Transverse colon (tissue), 4 donors: ENCODE data around the gene TPP1. TPM values are rescaled to one million over a fixed set of nuclear protein-coding genes. Genes with fewer than 3 reads are reported as not detected.

Experiments used
- DNase-seq: peaks from one replicate; pipeline ENCODE4 v3.0.0-alpha.2; 2019
- H3K27ac ChIP-seq, 4 donors: fragments of 200-600 bp; sonication (generic); 2 replicates each; pipeline ENCODE4 v1.5.1; 2016 to 2018; ENCODE audit warnings: inconsistent platforms in 4 of 4
- H3K27me3 ChIP-seq: fragments of 200-600 bp; sonication (generic); 2 replicates; pipeline ENCODE4 v1.5.1; 2017; ENCODE audit warnings: inconsistent platforms
- H3K36me3 ChIP-seq, 4 donors: fragments of 200-600 bp; sonication (generic); 2 replicates each; pipeline ENCODE4 v1.5.1; 2017 to 2019; ENCODE audit warnings: inconsistent platforms in 4 of 4
- H3K4me1 ChIP-seq, 4 donors: fragments of 200-600 bp; sonication (generic); 2 replicates each; pipeline ENCODE4 v1.5.1; 2017 to 2020; ENCODE audit warnings: inconsistent platforms in 4 of 4
- H3K4me3 ChIP-seq, 4 donors: fragments of 200-600 bp; sonication (generic); 1 replicate in 1 of 4; 2 replicates in 3 of 4; pipeline versions ENCODE4 v1.5.1 to v1.6.1; 2017 to 2019; ENCODE audit warnings: inconsistent platforms in 4 of 4
- H3K9me3 ChIP-seq, 2 donors: fragments of 200-600 bp; sonication (generic); 2 replicates each; pipeline ENCODE4 v1.5.1; 2017 to 2019; ENCODE audit warnings: inconsistent platforms in 2 of 2
- EP300 ChIP-seq: sonication (generic); formaldehyde crosslinking; IDR thresholded peaks from one replicate; pipeline ENCODE4 v1.6.1; 2017; ENCODE audit warnings: antibody characterized with exemption, low read depth
- POLR2A ChIP-seq: fragments of 450-650 bp; IDR thresholded peaks from one replicate; pipeline ENCODE4 v1.6.1; 2016; ENCODE audit warnings: antibody characterized with exemption, mild to moderate bottlenecking, moderate library complexity
- POLR2AphosphoS5 ChIP-seq, 3 donors: sonication (generic); formaldehyde crosslinking; IDR thresholded peaks; one replicate each; pipeline ENCODE4 v1.6.1; 2016; ENCODE audit warnings: antibody characterized with exemption in 3 of 3
- WGBS, 2 donors: methylation state at CpG; one replicate each; pipeline ENCODE4 v1.1.5; 2018; ENCODE audit warnings: low coverage in 1 of 2; 5-methylcytosine and 5-hydroxymethylcytosine counted together
- in situ Hi-C, 4 donors: fragments of 200-750 bp; cut with MboI; loops; one replicate each; pipeline versions ENCODE4 v1.15.0 to v1.15.1; 2017; ENCODE audit warnings: low sequenced_read_pairs in 3 of 4, low pct_ligation_motif_present in 1 of 4, low pct_unique_long_range_greater_than_20kb in 1 of 4
- intact Hi-C: fragments of 100-400 bp; cut with DNase I; formaldehyde crosslinking; loops from one replicate; pipeline ENCODE4 v1.15.1; 2023; ENCODE audit warnings: low total_unique reads
- total RNA-seq, 4 donors: library from RNA; depleted of rRNA; stranded (reverse); fragments of >200 nt; gene quantifications; one replicate each; pipeline ENCODE4 v1.1.0, GENCODE V29; 2016
- TF ChIP-seq, protein P1 (sequence below), 5 experiments: fragments of 200-600 bp in 3 of 5; fragments of 450-650 bp in 2 of 5; sonication (generic) in 3 of 5; IDR thresholded peaks; 1 replicate in 2 of 5; 2 replicates in 3 of 5; pipeline ENCODE4 v1.5.1; 2016 to 2017; ENCODE audit warnings: antibody characterized with exemption in 5 of 5, inconsistent platforms in 3 of 5, mild to moderate bottlenecking in 2 of 5, moderate library complexity in 1 of 5

TPP1 gene
- total RNA-seq, 4 donors from 2014 or later = 64.0 to 114 (median 74.0) TPM

DNA sequence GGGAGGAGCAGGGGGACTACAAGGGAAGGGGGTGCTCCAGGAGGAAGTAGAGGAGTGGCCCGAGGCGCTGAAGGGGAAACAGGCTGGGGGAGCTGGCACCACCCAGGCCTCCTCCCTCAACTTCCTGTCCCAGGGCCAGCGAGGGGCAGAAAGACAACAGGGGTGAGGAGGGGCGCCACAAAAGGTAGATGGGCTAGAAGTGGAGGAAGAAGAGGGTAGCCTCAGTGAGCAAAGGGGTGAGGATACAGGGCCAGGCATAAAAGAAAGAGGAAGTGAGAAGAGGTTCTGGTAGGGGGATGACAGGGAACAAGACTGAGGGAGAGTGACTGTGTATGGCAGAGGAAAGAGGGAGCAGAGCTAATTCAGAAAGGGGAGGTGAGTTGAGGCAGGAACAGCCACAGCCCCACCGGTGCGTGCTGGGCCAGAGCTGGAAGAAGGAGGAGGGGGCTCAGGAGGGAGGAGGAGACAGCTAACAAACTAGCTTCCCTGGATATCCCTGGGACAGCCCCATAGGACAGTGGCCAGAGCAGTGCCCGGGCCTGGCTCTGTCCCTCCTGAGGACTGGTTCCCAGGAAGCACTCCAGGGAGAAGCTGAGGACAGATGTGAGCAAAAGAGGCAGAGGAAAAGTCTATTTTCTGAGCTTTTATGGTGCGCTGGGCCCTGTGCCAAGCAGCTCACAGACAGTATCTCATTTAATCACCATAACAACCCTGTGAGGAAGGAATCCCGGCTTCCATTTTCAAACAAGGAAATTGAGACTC lies 27.9 kb upstream of the TPP1 start:
- 38 to 40% methylated on average over 5 to 9 of the region's 9 CpGs for WGBS, 2 donors
- H3K36me3 ChIP-seq = no peaks in the 10 kb centered on the region
- no peak for DNase-seq
- H3K4me1 ChIP-seq = peaks cover 20 to 31% (median 23%) of the 10 kb centered on the region in 4 donors
- no peak for TF ChIP-seq POLR2A
- TF ChIP-seq POLR2AphosphoS5 (IDR thresholded peaks at IDR 0.05) = no peak
- TF ChIP-seq EP300 = no peak
- TF ChIP-seq, protein P1, sequence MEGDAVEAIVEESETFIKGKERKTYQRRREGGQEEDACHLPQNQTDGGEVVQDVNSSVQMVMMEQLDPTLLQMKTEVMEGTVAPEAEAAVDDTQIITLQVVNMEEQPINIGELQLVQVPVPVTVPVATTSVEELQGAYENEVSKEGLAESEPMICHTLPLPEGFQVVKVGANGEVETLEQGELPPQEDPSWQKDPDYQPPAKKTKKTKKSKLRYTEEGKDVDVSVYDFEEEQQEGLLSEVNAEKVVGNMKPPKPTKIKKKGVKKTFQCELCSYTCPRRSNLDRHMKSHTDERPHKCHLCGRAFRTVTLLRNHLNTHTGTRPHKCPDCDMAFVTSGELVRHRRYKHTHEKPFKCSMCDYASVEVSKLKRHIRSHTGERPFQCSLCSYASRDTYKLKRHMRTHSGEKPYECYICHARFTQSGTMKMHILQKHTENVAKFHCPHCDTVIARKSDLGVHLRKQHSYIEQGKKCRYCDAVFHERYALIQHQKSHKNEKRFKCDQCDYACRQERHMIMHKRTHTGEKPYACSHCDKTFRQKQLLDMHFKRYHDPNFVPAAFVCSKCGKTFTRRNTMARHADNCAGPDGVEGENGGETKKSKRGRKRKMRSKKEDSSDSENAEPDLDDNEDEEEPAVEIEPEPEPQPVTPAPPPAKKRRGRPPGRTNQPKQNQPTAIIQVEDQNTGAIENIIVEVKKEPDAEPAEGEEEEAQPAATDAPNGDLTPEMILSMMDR (IDR thresholded peaks at IDR 0.05) = no peak
- intact Hi-C loops = no loop called here
- peak overlapping the region; percentile 70 to 79 (median 72) for H3K27ac ChIP-seq
- H3K27me3 ChIP-seq = no peaks in the 10 kb centered on the region
- no peak overlapping the region for H3K4me3 ChIP-seq
- H3K9me3 ChIP-seq = no peaks in the 10 kb centered on the region
- in situ Hi-C loops = no loop called here

DNA sequence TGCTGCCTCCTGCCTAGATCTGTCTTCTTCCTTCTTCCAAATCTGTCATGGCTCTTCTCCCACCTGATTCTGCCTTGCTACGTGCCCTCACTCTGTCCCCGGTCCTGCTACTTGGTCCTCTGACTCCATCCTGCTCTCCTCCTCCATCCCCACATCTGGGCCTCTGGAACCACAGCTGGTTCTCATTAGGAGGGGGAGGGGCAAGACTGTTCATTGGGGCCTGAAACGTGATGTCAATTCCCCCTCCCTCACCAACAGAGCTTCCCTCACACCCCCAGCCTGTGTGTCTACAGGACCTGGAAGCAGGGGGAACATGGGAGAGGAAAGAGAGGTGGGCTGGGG lies 27.3 kb upstream of the TPP1 start:
- in situ Hi-C loops (no loop called here), intact Hi-C loops (no loop called here)
- H3K27ac ChIP-seq = peak overlapping the region; percentile 70 to 79 (median 72)
- TF ChIP-seq, protein P1 (IDR thresholded peaks at IDR 0.05) = no peak
- TF ChIP-seq EP300 (no peak), POLR2AphosphoS5 (IDR thresholded peaks at IDR 0.05) (no peak), POLR2A (no peak)
- DNase-seq = no peak
- H3K9me3 ChIP-seq = no peaks in the 10 kb centered on the region
- no peaks in the 10 kb centered on the region for H3K36me3 ChIP-seq
- no peak overlapping the region for H3K4me3 ChIP-seq
- 51 to 55% methylated on average over 2 to 3 of the region's 3 CpGs for WGBS, 2 donors
- H3K4me1 ChIP-seq = peaks cover 20 to 31% (median 23%) of the 10 kb centered on the region in 4 donors
- no peaks in the 10 kb centered on the region for H3K27me3 ChIP-seq

DNA sequence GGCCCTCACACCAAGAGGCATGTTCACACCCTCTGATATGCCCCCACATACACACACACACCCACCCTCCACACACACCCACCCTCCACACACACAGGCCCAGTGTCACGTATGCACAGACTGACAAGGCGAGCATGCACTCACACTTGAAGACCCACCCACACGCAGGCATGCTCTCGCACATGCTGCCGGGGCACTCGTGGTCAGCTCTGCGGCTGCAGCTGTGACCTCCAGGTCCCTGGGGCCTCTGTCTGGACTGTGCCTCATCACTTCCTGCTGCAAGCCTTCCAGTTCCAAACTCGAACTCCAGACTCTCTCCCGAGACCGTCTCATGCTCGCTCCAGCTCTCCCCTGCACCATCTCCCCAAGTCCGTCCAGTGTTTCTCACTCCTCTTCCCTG lies 26.8 kb upstream of the TPP1 start:
- 67 to 83% methylated on average over 1 to 12 of the region's 12 CpGs for WGBS, 2 donors
- no peak overlapping the region for H3K4me3 ChIP-seq
- in situ Hi-C loops (no loop called here), intact Hi-C loops (no loop called here)
- H3K27ac ChIP-seq = peak overlapping the region; percentile 70 to 79 (median 72)
- peaks cover 20 to 31% (median 23%) of the 10 kb centered on the region in 4 donors for H3K4me1 ChIP-seq
- TF ChIP-seq POLR2A (no peak), EP300 (no peak), POLR2AphosphoS5 (IDR thresholded peaks at IDR 0.05) (no peak)
- TF ChIP-seq, protein P1 (IDR thresholded peaks at IDR 0.05) = no peak
- no peak for DNase-seq
- no peaks in the 10 kb centered on the region for H3K27me3 ChIP-seq
- H3K36me3 ChIP-seq = no peaks in the 10 kb centered on the region
- no peaks in the 10 kb centered on the region for H3K9me3 ChIP-seq

DNA sequence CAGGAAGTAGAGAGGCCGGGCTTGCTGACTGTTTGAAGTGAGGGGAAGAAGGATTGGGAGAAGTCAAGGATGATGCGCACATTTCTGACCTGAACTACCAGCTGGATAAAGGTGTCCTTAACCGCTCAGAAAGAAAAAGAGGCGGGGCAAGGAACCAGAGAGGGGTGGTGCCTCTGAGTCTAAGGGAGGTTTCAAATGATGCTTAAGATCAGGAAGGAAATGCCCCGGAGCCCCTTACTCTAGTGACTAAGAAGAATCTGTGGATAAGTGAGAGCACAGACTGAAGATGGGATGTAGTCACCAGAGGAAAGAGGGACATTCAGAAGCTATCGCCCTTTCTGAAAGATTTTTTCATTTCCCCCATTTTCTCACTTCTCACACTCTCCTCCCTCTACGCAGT lies 23.7 kb upstream of the TPP1 start:
- intact Hi-C loops = no loop called here
- WGBS, 2 donors = 67 to 86% methylated on average over 7 of the region's 7 CpGs
- Histone ChIP-seq H3K4me3 (no peak overlapping the region), H3K9me3 (no peaks in the 10 kb centered on the region), H3K4me1 (peaks cover 18 to 36% (median 22%) of the 10 kb centered on the region in 4 donors), H3K27me3 (no peaks in the 10 kb centered on the region), H3K27ac (no peak overlapping the region), H3K36me3 (no peaks in the 10 kb centered on the region)
- in situ Hi-C loops = no loop called here
- no peak for TF ChIP-seq POLR2A
- TF ChIP-seq, protein P1 (IDR thresholded peaks at IDR 0.05) = no peak
- no peak for TF ChIP-seq EP300
- no peak for TF ChIP-seq POLR2AphosphoS5 (IDR thresholded peaks at IDR 0.05)
- DNase-seq = no peak
